HEK293 (cell line): ENCODE measurements around the gene SIGLECL1.

Source experiments
- CTCF ChIA-PET: fragments of 350-600 bp; formaldehyde crosslinking; extraction: SDS; loops from one replicate; lab custom pipeline; 2021; ENCODE audit warnings: antibody characterized with exemption; lab: Yijun Ruan, JAX
- POLR2A ChIA-PET: fragments of 300-600 bp; formaldehyde crosslinking; extraction: SDS; loops from one replicate; lab custom pipeline; 2020; ENCODE audit warnings: antibody characterized with exemption, inconsistent platforms; lab: Yijun Ruan, JAX
- H3K27ac ChIP-seq: fragments of 200-500 bp; sonication (Bioruptor generic); 2 replicates; pipeline ENCODE4 v1.5.1; 2014; ENCODE audit warnings: low read depth, low read length, control low read depth, inconsistent platforms; ENCODE audit errors: extremely low read depth
- H3K36me3 ChIP-seq, 2 experiments: fragments of 200-500 bp in 1 of 2; sonication (Bioruptor generic) in 1 of 2; 1 replicate in 1 of 2; 2 replicates in 1 of 2; pipeline ENCODE4 v1.5.1; 2014 to 2017; ENCODE audit warnings: inconsistent platforms in 2 of 2, low read length in 2 of 2; ENCODE audit not compliant: control insufficient read depth in 2 of 2, insufficient read depth in 1 of 2
- H3K4me1 ChIP-seq: fragments of 200-500 bp; sonication (Bioruptor generic); 2 replicates; pipeline ENCODE4 v1.5.1; 2014; ENCODE audit warnings: mild to moderate bottlenecking, low read length, inconsistent platforms; ENCODE audit not compliant: control insufficient read depth, insufficient read depth
- H3K4me3 ChIP-seq: 2 replicates; pipeline ENCODE4 v1.5.1; 2011; ENCODE audit warnings: low read depth, mild to moderate bottlenecking, control low read depth, low read length, moderate library complexity
- H3K9me3 ChIP-seq: fragments of 200-500 bp; sonication (Bioruptor generic); 2 replicates; pipeline ENCODE4 v1.5.1; 2014; ENCODE audit warnings: low read depth, low read length, inconsistent platforms; ENCODE audit not compliant: control insufficient read depth, insufficient read depth
- BCL6B ChIP-seq: fragments of 450-650 bp; formaldehyde crosslinking; IDR thresholded peaks from 2 replicates; pipeline ENCODE4 v1.5.1; 2017; ENCODE audit warnings: missing biosample characterization, missing genetic modification characterization
- MYNN ChIP-seq: fragments of 450-650 bp; formaldehyde crosslinking; IDR thresholded peaks from 2 replicates; pipeline ENCODE4 v1.5.1; 2016; ENCODE audit warnings: missing biosample characterization, missing genetic modification characterization, borderline replicate concordance
- PRDM1 ChIP-seq: fragments of 450-650 bp; formaldehyde crosslinking; IDR thresholded peaks from 2 replicates; pipeline ENCODE4; 2016; ENCODE audit warnings: missing biosample characterization, missing genetic modification characterization
- SALL2 ChIP-seq: fragments of 450-650 bp; formaldehyde crosslinking; IDR thresholded peaks from 2 replicates; pipeline ENCODE4 v1.5.0; 2017; ENCODE audit warnings: missing biosample characterization, mild to moderate bottlenecking, missing genetic modification characterization, borderline replicate concordance
- TRIM28 ChIP-seq: IDR thresholded peaks from 2 replicates; pipeline ENCODE4 v1.6.1; 2011; ENCODE audit warnings: low read length, control low read depth, borderline replicate concordance
- ZNF10 ChIP-seq: fragments of 450-650 bp; formaldehyde crosslinking; IDR thresholded peaks from 2 replicates; pipeline ENCODE4 v1.5.1; 2017; ENCODE audit warnings: missing biosample characterization, missing genetic modification characterization
- ZNF133 ChIP-seq: fragments of 450-650 bp; formaldehyde crosslinking; IDR thresholded peaks from 2 replicates; pipeline ENCODE4 v1.5.1; 2016; ENCODE audit warnings: missing biosample characterization, missing genetic modification characterization
- ZNF146 ChIP-seq: fragments of 450-650 bp; formaldehyde crosslinking; IDR thresholded peaks from 2 replicates; pipeline ENCODE4 v1.5.1; 2016; ENCODE audit warnings: missing biosample characterization, missing genetic modification characterization
- ZNF221 ChIP-seq: fragments of 450-650 bp; formaldehyde crosslinking; IDR thresholded peaks from 2 replicates; pipeline ENCODE4 v1.5.1; 2017; ENCODE audit warnings: missing biosample characterization, missing genetic modification characterization, borderline replicate concordance
- ZNF280C ChIP-seq: fragments of 450-650 bp; formaldehyde crosslinking; IDR thresholded peaks from 2 replicates; pipeline ENCODE4 v1.5.1; 2016; ENCODE audit warnings: missing biosample characterization, missing genetic modification characterization
- ZNF354C ChIP-seq: fragments of 450-650 bp; formaldehyde crosslinking; IDR thresholded peaks from 2 replicates; pipeline ENCODE4 v1.5.1; 2016; ENCODE audit warnings: missing biosample characterization, missing genetic modification characterization, low read depth, borderline replicate concordance
- ZNF394 ChIP-seq: fragments of 450-650 bp; formaldehyde crosslinking; IDR thresholded peaks from 2 replicates; pipeline ENCODE4 v1.5.1; 2016; ENCODE audit warnings: missing biosample characterization, missing genetic modification characterization, mild to moderate bottlenecking, moderate library complexity, borderline replicate concordance
- ZNF558 ChIP-seq: fragments of 450-650 bp; formaldehyde crosslinking; IDR thresholded peaks from 2 replicates; pipeline ENCODE4 v1.5.1; 2016; ENCODE audit warnings: missing biosample characterization, missing genetic modification characterization
- ZNF600 ChIP-seq: fragments of 450-650 bp; formaldehyde crosslinking; IDR thresholded peaks from 2 replicates; pipeline ENCODE4 v1.5.1; 2016; ENCODE audit warnings: missing biosample characterization, missing genetic modification characterization
- ZNF629 ChIP-seq: fragments of 450-650 bp; formaldehyde crosslinking; IDR thresholded peaks from 2 replicates; pipeline ENCODE4 v1.5.1; 2017; ENCODE audit warnings: missing biosample characterization, missing genetic modification characterization
- ZSCAN16 ChIP-seq: fragments of 450-650 bp; formaldehyde crosslinking; IDR thresholded peaks from 2 replicates; pipeline ENCODE4 v1.5.1; 2016; ENCODE audit warnings: missing biosample characterization, missing genetic modification characterization
- TF ChIP-seq, protein P1 (sequence below): fragments of 450-650 bp; formaldehyde crosslinking; IDR thresholded peaks from 2 replicates; pipeline ENCODE4 v1.5.1; 2016; ENCODE audit warnings: missing biosample characterization, missing genetic modification characterization
- TF ChIP-seq, protein P2 (sequence below): fragments of 450-650 bp; formaldehyde crosslinking; IDR thresholded peaks from 2 replicates; pipeline ENCODE4 v1.5.1; 2016; ENCODE audit warnings: missing biosample characterization, missing genetic modification characterization
- TF ChIP-seq, protein P3 (sequence below): fragments of 450-650 bp; formaldehyde crosslinking; IDR thresholded peaks from 2 replicates; pipeline ENCODE4 v1.5.1; 2016; ENCODE audit warnings: missing biosample characterization, missing genetic modification characterization, borderline replicate concordance
- TF ChIP-seq, protein P4 (sequence below): fragments of 450-650 bp; formaldehyde crosslinking; IDR thresholded peaks from 2 replicates; pipeline ENCODE4 v1.5.1; 2016; ENCODE audit warnings: missing biosample characterization, missing genetic modification characterization

Gene SIGLECL1

DNA sequence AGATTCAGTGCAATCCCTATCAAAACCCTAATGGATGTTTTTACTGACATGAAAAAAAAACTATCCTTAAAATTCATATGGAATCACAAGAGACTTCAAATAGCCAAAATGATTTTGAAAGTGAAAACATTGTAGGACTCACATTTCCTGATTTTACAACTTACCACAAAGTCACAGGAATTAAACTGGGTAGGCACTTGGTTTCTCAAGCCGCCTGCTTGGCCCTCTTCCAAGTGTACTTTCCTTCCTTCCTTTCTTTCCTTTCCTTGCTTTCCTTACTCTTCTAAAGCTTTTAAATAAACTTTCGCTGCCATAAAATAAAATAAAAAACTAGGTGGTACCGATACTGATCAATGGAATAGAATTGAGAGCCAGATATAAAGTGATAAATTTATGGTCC, 47.0 kb upstream of the SIGLECL1 start:
- CTCF ChIA-PET = interaction anchor here (0.6 to 0.7 kb wide), 2 partner anchors 45 to 517 kb away, joined by 3 to 5 read pairs; no protein-coding TSS in a partner anchor
- POLR2A ChIA-PET = no interaction called here
- TF ChIP-seq PRDM1 (tag by site-specific recombination) (peak; percentile 41; the same call in 1 of the 2 replicates), ZSCAN16 (tag by site-specific recombination) (no peak)
- Histone ChIP-seq H3K4me1 (no peaks in the 10 kb centered on the region), H3K27ac (no peak overlapping the region), H3K4me3 (no peak overlapping the region), H3K36me3 (no peaks in the 10 kb centered on the region), H3K9me3 (no peaks in the 10 kb centered on the region)

GRCh38 chr19:51204321-51204720, 46.6 kb upstream of the SIGLECL1 start:
- TF ChIP-seq SALL2 (tag by site-specific recombination) (no peak), ZNF133 (no peak), ZNF354C (tag by site-specific recombination) (no peak), TRIM28 (no peak), BCL6B (tag by site-specific recombination) (no peak), MYNN (tag by site-specific recombination) (no peak), ZNF10 (tag by site-specific recombination) (no peak)
- TF ChIP-seq, protein P1, sequence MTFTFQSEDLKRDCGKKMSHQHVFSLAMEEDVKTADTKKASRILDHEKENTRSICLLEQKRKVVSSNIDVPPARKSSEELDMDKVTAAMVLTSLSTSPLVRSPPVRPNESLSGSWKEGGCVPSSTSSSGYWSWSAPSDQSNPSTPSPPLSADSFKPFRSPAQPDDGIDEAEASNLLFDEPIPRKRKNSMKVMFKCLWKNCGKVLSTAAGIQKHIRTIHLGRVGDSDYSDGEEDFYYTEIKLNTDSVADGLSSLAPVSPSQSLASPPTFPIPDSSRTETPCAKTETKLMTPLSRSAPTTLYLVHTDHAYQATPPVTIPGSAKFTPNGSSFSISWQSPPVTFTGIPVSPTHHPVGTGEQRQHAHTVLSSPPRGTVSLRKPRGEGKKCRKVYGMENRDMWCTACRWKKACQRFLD (tag by site-specific recombination) = no peak
- TF ChIP-seq, protein P2, sequence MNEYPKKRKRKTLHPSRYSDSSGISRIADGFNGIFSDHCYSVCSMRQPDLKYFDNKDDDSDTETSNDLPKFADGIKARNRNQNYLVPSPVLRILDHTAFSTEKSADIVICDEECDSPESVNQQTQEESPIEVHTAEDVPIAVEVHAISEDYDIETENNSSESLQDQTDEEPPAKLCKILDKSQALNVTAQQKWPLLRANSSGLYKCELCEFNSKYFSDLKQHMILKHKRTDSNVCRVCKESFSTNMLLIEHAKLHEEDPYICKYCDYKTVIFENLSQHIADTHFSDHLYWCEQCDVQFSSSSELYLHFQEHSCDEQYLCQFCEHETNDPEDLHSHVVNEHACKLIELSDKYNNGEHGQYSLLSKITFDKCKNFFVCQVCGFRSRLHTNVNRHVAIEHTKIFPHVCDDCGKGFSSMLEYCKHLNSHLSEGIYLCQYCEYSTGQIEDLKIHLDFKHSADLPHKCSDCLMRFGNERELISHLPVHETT (tag by site-specific recombination) = no peak
- TF ChIP-seq, protein P3, sequence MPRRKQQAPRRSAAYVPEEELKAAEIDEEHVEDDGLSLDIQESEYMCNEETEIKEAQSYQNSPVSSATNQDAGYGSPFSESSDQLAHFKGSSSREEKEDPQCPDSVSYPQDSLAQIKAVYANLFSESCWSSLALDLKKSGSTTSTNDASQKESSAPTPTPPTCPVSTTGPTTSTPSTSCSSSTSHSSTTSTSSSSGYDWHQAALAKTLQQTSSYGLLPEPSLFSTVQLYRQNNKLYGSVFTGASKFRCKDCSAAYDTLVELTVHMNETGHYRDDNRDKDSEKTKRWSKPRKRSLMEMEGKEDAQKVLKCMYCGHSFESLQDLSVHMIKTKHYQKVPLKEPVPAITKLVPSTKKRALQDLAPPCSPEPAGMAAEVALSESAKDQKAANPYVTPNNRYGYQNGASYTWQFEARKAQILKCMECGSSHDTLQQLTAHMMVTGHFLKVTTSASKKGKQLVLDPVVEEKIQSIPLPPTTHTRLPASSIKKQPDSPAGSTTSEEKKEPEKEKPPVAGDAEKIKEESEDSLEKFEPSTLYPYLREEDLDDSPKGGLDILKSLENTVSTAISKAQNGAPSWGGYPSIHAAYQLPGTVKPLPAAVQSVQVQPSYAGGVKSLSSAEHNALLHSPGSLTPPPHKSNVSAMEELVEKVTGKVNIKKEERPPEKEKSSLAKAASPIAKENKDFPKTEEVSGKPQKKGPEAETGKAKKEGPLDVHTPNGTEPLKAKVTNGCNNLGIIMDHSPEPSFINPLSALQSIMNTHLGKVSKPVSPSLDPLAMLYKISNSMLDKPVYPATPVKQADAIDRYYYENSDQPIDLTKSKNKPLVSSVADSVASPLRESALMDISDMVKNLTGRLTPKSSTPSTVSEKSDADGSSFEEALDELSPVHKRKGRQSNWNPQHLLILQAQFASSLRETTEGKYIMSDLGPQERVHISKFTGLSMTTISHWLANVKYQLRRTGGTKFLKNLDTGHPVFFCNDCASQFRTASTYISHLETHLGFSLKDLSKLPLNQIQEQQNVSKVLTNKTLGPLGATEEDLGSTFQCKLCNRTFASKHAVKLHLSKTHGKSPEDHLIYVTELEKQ (tag by site-specific recombination) = no peak
- Histone ChIP-seq H3K9me3 (no peaks in the 10 kb centered on the region), H3K4me1 (no peaks in the 10 kb centered on the region), H3K27ac (no peak overlapping the region), H3K4me3 (no peak overlapping the region), H3K36me3 (no peaks in the 10 kb centered on the region)
- ChIA-PET POLR2A (no interaction called here), CTCF (interaction anchor here (0.7 kb wide), 1 partner anchor 45 kb away, joined by 3 read pairs; no protein-coding TSS in a partner anchor)

DNA sequence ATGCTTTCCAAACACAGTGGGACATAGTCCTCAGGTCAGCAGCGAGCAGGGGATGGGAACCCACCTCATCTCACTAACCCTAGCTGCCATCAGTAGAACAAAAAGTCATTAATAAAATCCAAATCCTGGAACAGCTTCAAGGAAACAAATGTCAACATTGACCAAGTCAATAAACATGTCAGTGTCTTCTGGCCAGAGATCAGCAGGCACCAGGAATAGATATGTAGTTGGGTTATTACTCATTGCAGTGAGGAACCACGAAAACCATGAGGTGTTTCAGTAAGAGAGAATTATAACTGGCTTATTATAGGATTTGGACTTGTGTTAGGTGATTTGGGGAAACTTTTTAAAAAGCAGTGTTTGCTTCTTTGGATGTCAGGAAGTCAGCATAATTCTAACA, 43.1 kb upstream of the SIGLECL1 start:
- Histone ChIP-seq H3K27ac (no peak overlapping the region), H3K9me3 (no peaks in the 10 kb centered on the region), H3K4me1 (no peaks in the 10 kb centered on the region), H3K36me3 (no peaks in the 10 kb centered on the region), H3K4me3 (no peak overlapping the region)
- POLR2A ChIA-PET = no interaction called here
- CTCF ChIA-PET = interaction anchor here (0.7 to 1.4 kb wide), 3 partner anchors 49 to 214 kb away, joined by 3 read pairs; no protein-coding TSS in a partner anchor
- TF ChIP-seq ZNF280C (tag by site-specific recombination) (no peak), ZNF146 (no peak), ZNF600 (tag by site-specific recombination) (no peak), ZNF394 (tag by site-specific recombination) (no peak), ZNF221 (tag by site-specific recombination) (no peak), ZNF558 (tag by site-specific recombination) (no peak), ZNF629 (tag by site-specific recombination) (no peak)
- TF ChIP-seq, protein P4, sequence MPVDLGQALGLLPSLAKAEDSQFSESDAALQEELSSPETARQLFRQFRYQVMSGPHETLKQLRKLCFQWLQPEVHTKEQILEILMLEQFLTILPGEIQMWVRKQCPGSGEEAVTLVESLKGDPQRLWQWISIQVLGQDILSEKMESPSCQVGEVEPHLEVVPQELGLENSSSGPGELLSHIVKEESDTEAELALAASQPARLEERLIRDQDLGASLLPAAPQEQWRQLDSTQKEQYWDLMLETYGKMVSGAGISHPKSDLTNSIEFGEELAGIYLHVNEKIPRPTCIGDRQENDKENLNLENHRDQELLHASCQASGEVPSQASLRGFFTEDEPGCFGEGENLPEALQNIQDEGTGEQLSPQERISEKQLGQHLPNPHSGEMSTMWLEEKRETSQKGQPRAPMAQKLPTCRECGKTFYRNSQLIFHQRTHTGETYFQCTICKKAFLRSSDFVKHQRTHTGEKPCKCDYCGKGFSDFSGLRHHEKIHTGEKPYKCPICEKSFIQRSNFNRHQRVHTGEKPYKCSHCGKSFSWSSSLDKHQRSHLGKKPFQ (tag by site-specific recombination) = no peak
